B cell (primary cell): Measurements from ENCODE around the gene GIPC1. TPM values are rescaled to one million over a fixed set of nuclear protein-coding genes. Genes with fewer than 3 reads are reported as not detected.

Source experiments
- ATAC-seq: fragments of 200-7000 bp; cut with Tn5 transposase; one replicate; pipeline ENCODE4 v1.10.0; 2021; ENCODE audit warnings: low read depth, mild to moderate bottlenecking, moderate number of reproducible peaks, moderate library complexity
- CTCF ChIA-PET: fragments of 350-600 bp; sonication (Branson Sonifier 250); formaldehyde crosslinking; loops from one replicate; lab custom pipeline; 2021; ENCODE audit warnings: antibody characterized with exemption, inconsistent platforms; lab: Charles Lee
- POLR2A ChIA-PET: fragments of 350-600 bp; sonication (Branson Sonifier 250); formaldehyde crosslinking; loops from one replicate; lab custom pipeline; 2021; ENCODE audit warnings: antibody characterized with exemption; lab: Charles Lee
- DNase-seq: peaks from one replicate; pipeline ENCODE4 v3.0.0; 2013
- H2AFZ ChIP-seq: 2 replicates; pipeline ENCODE4 v1.6.1; 2012; ENCODE audit warnings: mild to moderate bottlenecking, low read depth, low read length; ENCODE audit not compliant: insufficient read depth, poor library complexity, severe bottlenecking
- H3K27ac ChIP-seq, 2 donors: 1 replicate in 1 of 2; 2 replicates in 1 of 2; pipeline ENCODE4 v1.5.1; 2012 to 2013; ENCODE audit warnings: low read length in 2 of 2, mild to moderate bottlenecking in 2 of 2, moderate library complexity in 1 of 2
- H3K27me3 ChIP-seq, 4 experiments: fragments of 200-600 bp in 1 of 4; sonication (generic) in 1 of 4; replicated peaks in 1 of 4; 1 replicate in 2 of 4; 2 replicates in 2 of 4; pipeline versions ENCODE4 v1.6.1 to v1.7.0; 2013 to 2016; ENCODE audit warnings: low read length in 3 of 4, mild to moderate bottlenecking in 2 of 4, mixed read lengths in 1 of 4, moderate library complexity in 1 of 4; ENCODE audit not compliant: insufficient read depth in 4 of 4, control insufficient read depth in 3 of 4; ENCODE audit errors: control extremely low read depth in 1 of 4
- H3K36me3 ChIP-seq, 2 experiments: replicated peaks in 1 of 2; 1 replicate in 1 of 2; 2 replicates in 1 of 2; pipeline versions ENCODE4 v1.6.1 to v1.7.1; 2013; ENCODE audit warnings: low read length in 1 of 2; ENCODE audit not compliant: insufficient read depth in 2 of 2, control insufficient read depth in 1 of 2; ENCODE audit errors: control extremely low read depth in 1 of 2, extremely low read depth in 1 of 2
- H3K4me1 ChIP-seq, 2 donors: fragments of 200-600 bp in 1 of 2; sonication (generic) in 1 of 2; 1 replicate in 1 of 2; 2 replicates in 1 of 2; pipeline versions ENCODE4 v1.5.1 to v1.6.1; 2013 to 2017; ENCODE audit warnings: low read length in 2 of 2; ENCODE audit not compliant: control insufficient read depth in 2 of 2, insufficient read depth in 2 of 2
- H3K4me2 ChIP-seq: replicated peaks from 2 replicates; pipeline ENCODE3; 2012; ENCODE audit warnings: mild to moderate bottlenecking, low read depth, low read length; ENCODE audit not compliant: poor library complexity, severe bottlenecking
- H3K4me3 ChIP-seq, 5 experiments: fragments of 200-600 bp in 1 of 5; sonication (generic) in 1 of 5; 1 replicate in 3 of 5; 2 replicates in 2 of 5; pipeline versions ENCODE4 v1.5.1 to v1.7.0; 2011 to 2016; ENCODE audit warnings: low read length in 4 of 5, mild to moderate bottlenecking in 4 of 5, low read depth in 2 of 5, control low read depth in 1 of 5, moderate library complexity in 1 of 5; ENCODE audit not compliant: insufficient read depth in 1 of 5; ENCODE audit errors: control extremely low read depth in 1 of 5, extremely low read depth in 1 of 5
- H3K79me2 ChIP-seq: fragments of 200-600 bp; sonication (generic); one replicate; pipeline ENCODE4 v1.6.0; 2016; ENCODE audit warnings: low read length; ENCODE audit not compliant: control insufficient read depth, insufficient read depth
- H3K9ac ChIP-seq: fragments of 200-600 bp; sonication (generic); 2 replicates; pipeline ENCODE4 v1.6.1; 2017; ENCODE audit warnings: mild to moderate bottlenecking, low read length, moderate library complexity
- H3K9me3 ChIP-seq, 3 donors: one replicate each; pipeline versions ENCODE4 v1.6.1 to v1.7.1; 2013; ENCODE audit warnings: low read length in 2 of 3; ENCODE audit not compliant: control insufficient read depth in 2 of 3, insufficient read depth in 1 of 3; ENCODE audit errors: control extremely low read depth in 1 of 3
- H4K20me1 ChIP-seq: 2 replicates; pipeline ENCODE4 v1.6.0; 2012; ENCODE audit warnings: mild to moderate bottlenecking, low read length; ENCODE audit not compliant: insufficient read depth, control insufficient read depth, poor library complexity, severe bottlenecking
- H3K27ac Mint-ChIP-seq: one replicate; pipeline ENCODE4 v1.8.0; 2021; ENCODE audit warnings: mixed read lengths
- H3K27me3 Mint-ChIP-seq: one replicate; pipeline ENCODE4 v1.8.0; 2021; ENCODE audit warnings: mixed read lengths
- H3K4me1 Mint-ChIP-seq: one replicate; pipeline ENCODE4 v1.8.0; 2021; ENCODE audit warnings: mixed read lengths
- H3K4me3 Mint-ChIP-seq: one replicate; pipeline ENCODE4 v1.8.0; 2021; ENCODE audit warnings: mixed read lengths
- H3K9me3 Mint-ChIP-seq: one replicate; pipeline ENCODE4 v1.8.0; 2022; ENCODE audit warnings: mixed read lengths; ENCODE audit not compliant: insufficient read depth
- CTCF ChIP-seq: fragments of 200-600 bp; IDR thresholded peaks from one replicate; pipeline ENCODE4 v1.8.0; 2022; ENCODE audit warnings: antibody characterized with exemption, mild to moderate bottlenecking
- EZH2 ChIP-seq: IDR thresholded peaks from 2 replicates; pipeline ENCODE4 v1.6.1; 2012; ENCODE audit warnings: borderline replicate concordance, low read depth, mild to moderate bottlenecking, moderate library complexity, low read length; ENCODE audit not compliant: insufficient read depth, poor library complexity, severe bottlenecking
- WGBS: methylation state at CpG from one replicate; pipeline ENCODE4 v1.1.5; 2013; ENCODE audit warnings: missing lambda C conversion rate; ENCODE audit not compliant: insufficient coverage; 5-methylcytosine and 5-hydroxymethylcytosine counted together
- intact Hi-C: fragments of 100-400 bp; cut with micrococcal nuclease; formaldehyde crosslinking; loops from one replicate; pipeline ENCODE4 v1.10.0; 2022
- polyA plus RNA-seq: library from polyadenylated mRNA; depleted of rRNA; stranded (reverse); fragments of >200 nt; gene quantifications from 2 replicates; pipeline ENCODE4 v1.2.3, GENCODE V29; 2012
- total RNA-seq, 2 donors: library from RNA; stranded (reverse); fragments of 120-200 nt in 1 of 2; gene quantifications; 1 replicate in 1 of 2; 2 replicates in 1 of 2; pipeline versions ENCODE4 v1.2.3 to v1.2.4, GENCODE V29; 2013 to 2022

GIPC1 gene
- total and polyA plus RNA-seq, 2 donors (not counting 1 experiment from before 2014, with no cell fraction given) = 11.3 to 12.0 TPM

GRCh38 chr19:14540741-14541525, 45.0 kb upstream of the GIPC1 start:
- Mint-ChIP-seq H3K4me3 (no peak overlapping the region), H3K9me3 (no peaks in the 10 kb centered on the region), H3K4me1 (peaks cover 31% of the 10 kb centered on the region), H3K27me3 (no peaks in the 10 kb centered on the region), H3K27ac (no peak overlapping the region)
- Histone ChIP-seq H3K27me3 (no peaks in the 10 kb centered on the region), H3K4me1 (peaks cover 0 to 5% of the 10 kb centered on the region in 2 donors), H3K36me3 (peaks cover 0 to 6% of the 10 kb centered on the region in 2 experiments), H3K79me2 (peaks cover 82% of the 10 kb centered on the region), H3K4me3 (no peak overlapping the region), H3K27ac (no peak overlapping the region), H3K9ac (no peak overlapping the region), H3K9me3 (no peaks in the 10 kb centered on the region), H2AFZ (no peak overlapping the region), H3K4me2 (no peak overlapping the region), H4K20me1 (peaks cover 46% of the 10 kb centered on the region)
- ChIA-PET POLR2A (no interaction called here), CTCF (no interaction called here)
- no peak for TF ChIP-seq CTCF
- no peak for TF ChIP-seq EZH2
- intact Hi-C loops = no loop called here
- DNase-seq (no peak), ATAC-seq (no peak)
- 95% methylated on average over 19 of the region's 19 CpGs for WGBS
